22Rv1 (cell line): ENCODE results near the gene RNF121.

Source experiments
- H3K27ac ChIP-seq: fragments of 450-650 bp; 2 replicates; pipeline ENCODE4 v1.5.1; 2017
- CTCF ChIP-seq: fragments of 450-650 bp; IDR thresholded peaks from 2 replicates; pipeline ENCODE4 v1.5.1; 2017; ENCODE audit warnings: mild to moderate bottlenecking
- ZFX ChIP-seq: fragments of 450-650 bp; IDR thresholded peaks from 2 replicates; pipeline ENCODE4 v1.6.1; 2017; ENCODE audit warnings: antibody characterized with exemption, borderline replicate concordance

RNF121 gene

GRCh38 chr11:72018171-72018570, 89.3 kb downstream of the RNF121 start:
- no peak for TF ChIP-seq ZFX
- TF ChIP-seq CTCF, result no peak
- H3K27ac ChIP-seq, result no peak overlapping the region

GRCh38 chr11:72023335-72023734, 94.5 kb downstream of the RNF121 start:
- peak overlapping the region; percentile 2; the same call in 1 of the 2 replicates for H3K27ac ChIP-seq
- no peak for TF ChIP-seq ZFX
- TF ChIP-seq CTCF, result no peak

GRCh38 chr11:72024069-72024754, 95.4 kb downstream of the RNF121 start:
- peak overlapping the region; percentile 2; the same call in 1 of the 2 replicates for H3K27ac ChIP-seq
- TF ChIP-seq ZFX (no peak), CTCF (no peak)

- H3K27ac ChIP-seq, result peak overlapping the region; percentile 47
- no peak for TF ChIP-seq ZFX
- TF ChIP-seq CTCF, result no peak
These were observed 97.2 kb downstream of the RNF121 start for GRCh38 chr11:72026090-72026489.

- peak overlapping the region; percentile 37 for H3K27ac ChIP-seq
- TF ChIP-seq ZFX (no peak), CTCF (no peak)
These were observed 101.7 kb downstream of the RNF121 start for GRCh38 chr11:72030472-72031045.

- peak overlapping the region; percentile 8; the same call in 1 of the 2 replicates for H3K27ac ChIP-seq
- TF ChIP-seq CTCF (no peak), ZFX (no peak)
These were observed 107.8 kb downstream of the RNF121 start for GRCh38 chr11:72036687-72037086.
